ENCODE results near the gene SLC15A2.

The SLC15A2 gene

DNA sequence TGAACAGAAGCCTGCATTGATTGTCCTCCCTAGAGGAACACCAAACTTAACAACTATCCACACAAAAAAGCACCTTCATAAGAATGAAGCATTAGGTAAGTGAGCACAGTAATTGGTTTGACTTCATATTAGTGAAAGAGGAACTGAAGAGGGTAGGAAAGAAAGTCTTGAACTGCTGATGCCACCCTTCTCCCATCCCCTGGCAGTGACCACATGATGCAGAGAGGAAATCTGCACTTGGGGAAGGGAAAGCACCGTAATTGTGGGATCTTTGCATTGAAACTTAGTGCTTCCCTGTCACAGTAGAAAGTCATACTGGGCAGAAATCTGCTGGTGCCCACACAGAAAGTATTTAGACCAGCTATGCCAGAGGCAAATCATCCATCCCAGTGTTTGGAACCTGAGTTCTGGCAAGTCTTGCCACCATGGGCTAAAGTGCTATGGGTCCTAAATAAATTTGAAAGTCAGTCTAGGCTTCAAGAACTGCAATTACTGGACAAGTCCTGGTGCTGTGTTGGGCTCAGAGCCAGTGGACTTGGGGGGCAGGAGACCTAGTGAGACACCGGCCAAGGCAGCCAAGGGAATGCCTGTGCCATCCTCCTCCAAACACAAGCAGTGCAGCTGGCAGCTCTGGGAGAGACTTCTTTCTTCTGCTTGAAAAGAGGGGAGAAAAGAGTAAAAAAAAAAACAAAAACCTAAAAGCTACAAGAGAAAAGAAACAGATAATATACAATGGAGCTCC, 63.6 kb downstream of the SLC15A2 start:
- Histone ChIP-seq H3K27ac (ENCODE audit: low read depth in 2 of 2, low read length in 2 of 2) (no peak overlapping the region), H3K4me1 (ENCODE audit: control insufficient read depth in 2 of 2, insufficient read depth in 2 of 2, low read length in 2 of 2) (no peaks in the 10 kb centered on the region), H3K9ac (ENCODE audit: low read depth in 1 of 2, low read length in 2 of 2) (no peak overlapping the region), H3K27me3 (ENCODE audit: control insufficient read depth in 2 of 2, insufficient read depth in 2 of 2, low read length in 2 of 2) (no peaks in the 10 kb centered on the region), H3K9me3 (ENCODE audit: control insufficient read depth in 2 of 2, low read length in 2 of 2) (no peaks in the 10 kb centered on the region), H3K36me3 (ENCODE audit: control insufficient read depth in 2 of 2, insufficient read depth in 2 of 2, low read length in 2 of 2) (no peaks in the 10 kb centered on the region), H3K4me3 (ENCODE audit: low read length in 2 of 2) (no peak overlapping the region)

GRCh38 chr3:121958801-121959200, 64.6 kb downstream of the SLC15A2 start:
- no peaks in the 10 kb centered on the region for H3K9me3 ChIP-seq (ENCODE audit: control insufficient read depth in 2 of 2, low read length in 2 of 2)

DNA sequence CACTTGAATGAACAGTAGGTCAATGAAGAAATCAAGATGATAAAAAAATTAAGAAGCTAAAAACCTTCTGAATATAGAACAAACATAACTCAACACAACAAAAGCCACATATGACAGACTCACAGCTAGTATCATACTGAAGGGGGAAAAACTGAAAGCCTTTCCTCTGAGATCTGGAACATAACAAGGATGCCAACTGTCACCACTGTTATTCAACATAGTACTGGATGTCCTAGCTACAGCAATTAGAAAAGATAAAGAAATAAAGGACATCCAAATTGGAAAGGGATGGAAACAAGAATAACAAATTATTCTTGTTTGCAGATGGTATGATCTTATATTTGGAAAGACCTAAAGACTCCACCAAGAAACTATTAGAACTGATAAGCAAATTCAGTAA, 67.1 kb downstream of the SLC15A2 start:
- no peak overlapping the region for H3K9ac ChIP-seq (ENCODE audit: low read depth in 1 of 2, low read length in 2 of 2)
- no peaks in the 10 kb centered on the region for H3K36me3 ChIP-seq (ENCODE audit: control insufficient read depth in 2 of 2, insufficient read depth in 2 of 2, low read length in 2 of 2)
- no peaks in the 10 kb centered on the region for H3K9me3 ChIP-seq (ENCODE audit: control insufficient read depth in 2 of 2, low read length in 2 of 2)
- no peaks in the 10 kb centered on the region for H3K4me1 ChIP-seq (ENCODE audit: control insufficient read depth in 2 of 2, insufficient read depth in 2 of 2, low read length in 2 of 2)
- H3K4me3 ChIP-seq (ENCODE audit: low read length in 2 of 2): no peak overlapping the region
- no peaks in the 10 kb centered on the region for H3K27me3 ChIP-seq (ENCODE audit: control insufficient read depth in 2 of 2, insufficient read depth in 2 of 2, low read length in 2 of 2)
- H3K27ac ChIP-seq (ENCODE audit: low read depth in 2 of 2, low read length in 2 of 2): no peak overlapping the region

More at GRCh38 chr3:121958801-121959200, 64.6 kb downstream of the SLC15A2 start:
- no peak overlapping the region for H3K4me3 ChIP-seq (ENCODE audit: low read length in 2 of 2)
- H3K4me1 ChIP-seq (ENCODE audit: control insufficient read depth in 2 of 2, insufficient read depth in 2 of 2, low read length in 2 of 2): no peaks in the 10 kb centered on the region
- no peaks in the 10 kb centered on the region for H3K27me3 ChIP-seq (ENCODE audit: control insufficient read depth in 2 of 2, insufficient read depth in 2 of 2, low read length in 2 of 2)
- no peak overlapping the region for H3K9ac ChIP-seq (ENCODE audit: low read depth in 1 of 2, low read length in 2 of 2)
- H3K27ac ChIP-seq (ENCODE audit: low read depth in 2 of 2, low read length in 2 of 2): no peak overlapping the region
- no peaks in the 10 kb centered on the region for H3K36me3 ChIP-seq (ENCODE audit: control insufficient read depth in 2 of 2, insufficient read depth in 2 of 2, low read length in 2 of 2)

GRCh38 chr3:121962443-121962842, 68.2 kb downstream of the SLC15A2 start:
- no peaks in the 10 kb centered on the region for H3K36me3 ChIP-seq (ENCODE audit: control insufficient read depth in 2 of 2, insufficient read depth in 2 of 2, low read length in 2 of 2)
- H3K9ac ChIP-seq (ENCODE audit: low read depth in 1 of 2, low read length in 2 of 2): no peak overlapping the region
- H3K4me3 ChIP-seq (ENCODE audit: low read length in 2 of 2): no peak overlapping the region
- no peak overlapping the region for H3K27ac ChIP-seq (ENCODE audit: low read depth in 2 of 2, low read length in 2 of 2)
- H3K4me1 ChIP-seq (ENCODE audit: control insufficient read depth in 2 of 2, insufficient read depth in 2 of 2, low read length in 2 of 2): no peaks in the 10 kb centered on the region
- no peaks in the 10 kb centered on the region for H3K27me3 ChIP-seq (ENCODE audit: control insufficient read depth in 2 of 2, insufficient read depth in 2 of 2, low read length in 2 of 2)
- no peaks in the 10 kb centered on the region for H3K9me3 ChIP-seq (ENCODE audit: control insufficient read depth in 2 of 2, low read length in 2 of 2)

GRCh38 chr3:121963608-121964007, 69.4 kb downstream of the SLC15A2 start:
- H3K9ac ChIP-seq (ENCODE audit: low read depth in 1 of 2, low read length in 2 of 2): no peak overlapping the region

DNA sequence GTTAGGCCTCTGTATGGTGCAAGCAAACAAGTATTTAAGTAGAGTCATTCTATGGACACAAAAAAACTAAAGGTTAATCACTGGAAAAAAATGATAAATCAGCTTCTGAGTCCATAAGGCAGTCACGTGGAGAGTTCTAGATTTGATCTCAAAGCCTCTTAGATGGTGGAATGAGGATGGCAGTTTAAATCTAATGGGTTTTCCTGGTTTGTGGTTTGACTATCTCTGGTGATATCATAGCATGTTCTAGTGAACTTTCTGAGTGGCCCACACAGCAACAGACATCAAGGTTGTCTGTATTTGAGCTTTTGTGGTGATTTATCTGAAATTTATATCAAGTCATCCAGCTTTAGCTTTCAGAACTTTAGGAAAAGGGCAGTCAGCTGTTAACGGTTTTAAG, 75.4 kb downstream of the SLC15A2 start:
- Histone ChIP-seq H3K27me3 (ENCODE audit: control insufficient read depth in 2 of 2, insufficient read depth in 2 of 2, low read length in 2 of 2) (no peaks in the 10 kb centered on the region), H3K9ac (ENCODE audit: low read depth in 1 of 2, low read length in 2 of 2) (no peak overlapping the region), H3K4me3 (ENCODE audit: low read length in 2 of 2) (no peak overlapping the region), H3K4me1 (ENCODE audit: control insufficient read depth in 2 of 2, insufficient read depth in 2 of 2, low read length in 2 of 2) (no peaks in the 10 kb centered on the region), H3K9me3 (ENCODE audit: control insufficient read depth in 2 of 2, low read length in 2 of 2) (no peaks in the 10 kb centered on the region), H3K27ac (ENCODE audit: low read depth in 2 of 2, low read length in 2 of 2) (no peak overlapping the region), H3K36me3 (ENCODE audit: control insufficient read depth in 2 of 2, insufficient read depth in 2 of 2, low read length in 2 of 2) (no peaks in the 10 kb centered on the region)

More at GRCh38 chr3:121963608-121964007, 69.4 kb downstream of the SLC15A2 start:
- Histone ChIP-seq H3K9me3 (ENCODE audit: control insufficient read depth in 2 of 2, low read length in 2 of 2) (no peaks in the 10 kb centered on the region), H3K27ac (ENCODE audit: low read depth in 2 of 2, low read length in 2 of 2) (no peak overlapping the region), H3K36me3 (ENCODE audit: control insufficient read depth in 2 of 2, insufficient read depth in 2 of 2, low read length in 2 of 2) (no peaks in the 10 kb centered on the region), H3K4me3 (ENCODE audit: low read length in 2 of 2) (no peak overlapping the region), H3K4me1 (ENCODE audit: control insufficient read depth in 2 of 2, insufficient read depth in 2 of 2, low read length in 2 of 2) (no peaks in the 10 kb centered on the region), H3K27me3 (ENCODE audit: control insufficient read depth in 2 of 2, insufficient read depth in 2 of 2, low read length in 2 of 2) (no peaks in the 10 kb centered on the region)

DNA sequence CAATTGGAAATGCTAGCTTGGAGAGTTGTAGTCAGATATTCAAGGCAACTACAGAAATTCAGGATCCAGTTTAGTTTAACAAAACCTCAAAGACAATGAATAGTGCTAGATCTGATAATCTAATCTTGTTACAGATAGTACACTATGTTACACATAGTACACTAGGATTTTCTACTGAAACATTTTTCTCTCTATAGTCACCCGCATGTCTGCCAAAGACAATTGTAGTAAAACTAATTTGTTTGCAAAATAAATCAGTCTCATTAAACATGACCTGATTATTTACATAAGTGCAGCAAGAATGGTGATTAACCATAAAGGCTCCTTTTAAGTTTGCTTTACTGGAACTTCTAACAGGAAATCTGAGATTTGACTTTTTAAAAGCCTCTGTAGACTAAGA, 75.8 kb downstream of the SLC15A2 start:
- no peaks in the 10 kb centered on the region for H3K36me3 ChIP-seq (ENCODE audit: control insufficient read depth in 2 of 2, insufficient read depth in 2 of 2, low read length in 2 of 2)
- no peak overlapping the region for H3K4me3 ChIP-seq (ENCODE audit: low read length in 2 of 2)
- no peaks in the 10 kb centered on the region for H3K27me3 ChIP-seq (ENCODE audit: control insufficient read depth in 2 of 2, insufficient read depth in 2 of 2, low read length in 2 of 2)
- no peaks in the 10 kb centered on the region for H3K4me1 ChIP-seq (ENCODE audit: control insufficient read depth in 2 of 2, insufficient read depth in 2 of 2, low read length in 2 of 2)
- H3K27ac ChIP-seq (ENCODE audit: low read depth in 2 of 2, low read length in 2 of 2): no peak overlapping the region
- no peaks in the 10 kb centered on the region for H3K9me3 ChIP-seq (ENCODE audit: control insufficient read depth in 2 of 2, low read length in 2 of 2)
- H3K9ac ChIP-seq (ENCODE audit: low read depth in 1 of 2, low read length in 2 of 2): no peak overlapping the region

DNA sequence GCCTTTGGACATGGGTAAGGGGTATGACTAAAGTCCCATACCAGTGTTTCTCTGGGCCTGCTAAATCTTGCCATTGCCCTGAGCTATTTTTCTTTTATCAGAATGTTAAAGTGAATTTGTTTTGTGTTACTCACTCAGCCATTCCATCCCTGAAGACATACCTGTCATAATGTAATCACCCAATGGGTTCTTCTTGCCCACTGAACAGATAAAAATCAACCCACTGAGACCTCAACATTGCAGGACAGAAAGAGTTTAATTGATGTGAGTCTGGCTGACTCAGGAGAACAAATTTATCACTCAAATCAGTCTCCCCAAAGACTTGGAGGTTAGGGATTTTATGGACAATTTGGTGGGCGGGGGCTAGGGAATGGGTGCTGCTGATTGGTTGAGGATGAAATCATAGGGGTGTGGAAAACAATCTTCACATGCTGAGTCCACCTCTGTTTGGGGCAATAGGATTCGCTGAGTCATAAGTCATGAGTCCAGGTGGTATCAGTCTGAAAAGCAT, 80.5 kb downstream of the SLC15A2 start:
- H3K9me3 ChIP-seq (ENCODE audit: control insufficient read depth in 2 of 2, low read length in 2 of 2): no peaks in the 10 kb centered on the region
- H3K36me3 ChIP-seq (ENCODE audit: control insufficient read depth in 2 of 2, insufficient read depth in 2 of 2, low read length in 2 of 2): no peaks in the 10 kb centered on the region
- H3K27ac ChIP-seq (ENCODE audit: low read depth in 2 of 2, low read length in 2 of 2): no peak overlapping the region
- no peak overlapping the region for H3K9ac ChIP-seq (ENCODE audit: low read depth in 1 of 2, low read length in 2 of 2)
- H3K4me3 ChIP-seq (ENCODE audit: low read length in 2 of 2): no peak overlapping the region
- H3K4me1 ChIP-seq (ENCODE audit: control insufficient read depth in 2 of 2, insufficient read depth in 2 of 2, low read length in 2 of 2): peaks cover under 1 to 3% of the 10 kb centered on the region in 2 donors
- H3K27me3 ChIP-seq (ENCODE audit: control insufficient read depth in 2 of 2, insufficient read depth in 2 of 2, low read length in 2 of 2): no peaks in the 10 kb centered on the region

GRCh38 chr3:121975702-121976302, 81.6 kb downstream of the SLC15A2 start:
- Histone ChIP-seq H3K4me3 (ENCODE audit: low read length in 2 of 2) (no peak overlapping the region), H3K9me3 (ENCODE audit: control insufficient read depth in 2 of 2, low read length in 2 of 2) (no peaks in the 10 kb centered on the region), H3K9ac (ENCODE audit: low read depth in 1 of 2, low read length in 2 of 2) (no peak overlapping the region), H3K36me3 (ENCODE audit: control insufficient read depth in 2 of 2, insufficient read depth in 2 of 2, low read length in 2 of 2) (no peaks in the 10 kb centered on the region), H3K4me1 (ENCODE audit: control insufficient read depth in 2 of 2, insufficient read depth in 2 of 2, low read length in 2 of 2) (peaks cover 3 to 5% of the 10 kb centered on the region in 2 donors), H3K27ac (ENCODE audit: low read depth in 2 of 2, low read length in 2 of 2) (no peak overlapping the region), H3K27me3 (ENCODE audit: control insufficient read depth in 2 of 2, insufficient read depth in 2 of 2, low read length in 2 of 2) (no peaks in the 10 kb centered on the region)

GRCh38 chr3:121976727-121977126, 82.5 kb downstream of the SLC15A2 start:
- peaks cover 3 to 5% of the 10 kb centered on the region in 2 donors for H3K4me1 ChIP-seq (ENCODE audit: control insufficient read depth in 2 of 2, insufficient read depth in 2 of 2, low read length in 2 of 2)
- H3K36me3 ChIP-seq (ENCODE audit: control insufficient read depth in 2 of 2, insufficient read depth in 2 of 2, low read length in 2 of 2): no peaks in the 10 kb centered on the region
- no peak overlapping the region for H3K4me3 ChIP-seq (ENCODE audit: low read length in 2 of 2)
- no peaks in the 10 kb centered on the region for H3K27me3 ChIP-seq (ENCODE audit: control insufficient read depth in 2 of 2, insufficient read depth in 2 of 2, low read length in 2 of 2)
- H3K9me3 ChIP-seq (ENCODE audit: control insufficient read depth in 2 of 2, low read length in 2 of 2): no peaks in the 10 kb centered on the region
- H3K27ac ChIP-seq (ENCODE audit: low read depth in 2 of 2, low read length in 2 of 2): no peak overlapping the region
- H3K9ac ChIP-seq (ENCODE audit: low read depth in 1 of 2, low read length in 2 of 2): no peak overlapping the region

Data from mucosa of rectum (tissue), 2 donors.